Calu3 (cell line): Measurements from ENCODE around the gene ADAMTS17. TPM values are rescaled to one million over a fixed set of nuclear protein-coding genes. Genes with fewer than 3 reads are reported as not detected.

Experiments
- BruUV-seq: library from RNA; stranded (reverse); fragments of 400-500 nt; replicated peaks from 2 replicates; lab custom pipeline; 2021; lab: Mats Ljungman, UMichigan
- CTCF ChIA-PET: fragments of 300-600 bp; sonication (Branson Sonifier 250); formaldehyde crosslinking; loops from one replicate; lab custom pipeline; 2022; ENCODE audit warnings: antibody characterized with exemption; lab: Charles Lee
- DNase-seq: peaks from one replicate; pipeline ENCODE4 v3.0.0; 2022
- H3K27ac Mint-ChIP-seq: one replicate; pipeline ENCODE4 v1.8.0; 2022; ENCODE audit warnings: mixed read lengths; ENCODE audit not compliant: unreplicated experiment
- H3K27me3 Mint-ChIP-seq: one replicate; pipeline ENCODE4 v1.8.0; 2022; ENCODE audit warnings: mixed read lengths; ENCODE audit not compliant: unreplicated experiment
- H3K36me3 Mint-ChIP-seq: one replicate; pipeline ENCODE4 v1.8.0; 2022; ENCODE audit warnings: mild to moderate bottlenecking, moderate library complexity, mixed read lengths; ENCODE audit not compliant: insufficient read depth, unreplicated experiment
- H3K4me1 Mint-ChIP-seq: one replicate; pipeline ENCODE4 v1.8.0; 2022; ENCODE audit warnings: mild to moderate bottlenecking, low read depth, mixed read lengths; ENCODE audit not compliant: unreplicated experiment
- H3K4me3 Mint-ChIP-seq: one replicate; pipeline ENCODE4 v1.8.0; 2022; ENCODE audit warnings: mild to moderate bottlenecking, low read depth, moderate library complexity, mixed read lengths; ENCODE audit not compliant: unreplicated experiment
- H3K9me3 Mint-ChIP-seq: one replicate; pipeline ENCODE4 v1.8.0; 2022; ENCODE audit warnings: low read depth, mixed read lengths; ENCODE audit not compliant: unreplicated experiment
- CTCF ChIP-seq: fragments of 200-600 bp; IDR thresholded peaks from one replicate; pipeline ENCODE4 v1.8.0; 2022; ENCODE audit warnings: antibody characterized with exemption; ENCODE audit not compliant: unreplicated experiment
- intact Hi-C: fragments of 100-400 bp; cut with micrococcal nuclease; formaldehyde crosslinking; loops from one replicate; pipeline ENCODE4 v1.10.0; 2022; ENCODE audit not compliant: unreplicated experiment
- total RNA-seq: library from RNA; stranded (reverse); gene quantifications from 2 replicates; pipeline ENCODE4 v1.2.3, GENCODE V29; 2022

ADAMTS17 gene
- total RNA-seq, 1 experiment from 2014 or later: 3.5 TPM

- H3K27me3 Mint-ChIP-seq: no peaks in the 10 kb centered on the region
- CTCF ChIA-PET: no interaction called here
- H3K9me3 Mint-ChIP-seq: peaks cover 18% of the 10 kb centered on the region
- no peak for DNase-seq
- no TSS peak for BruUV-seq
- no peaks in the 10 kb centered on the region for H3K4me1 Mint-ChIP-seq
- intact Hi-C loops: no loop called here
- no peak overlapping the region for H3K27ac Mint-ChIP-seq
- no peak overlapping the region for H3K4me3 Mint-ChIP-seq
- TF ChIP-seq CTCF: no peak
- H3K36me3 Mint-ChIP-seq: no peaks in the 10 kb centered on the region
Measured at GRCh38 chr15:100279849-100280248, 61.9 kb downstream of the ADAMTS17 start.

GRCh38 chr15:100279446-100279845, 62.3 kb downstream of the ADAMTS17 start:
- no peaks in the 10 kb centered on the region for H3K36me3 Mint-ChIP-seq

GRCh38 chr15:100278596-100279380, 63.0 kb downstream of the ADAMTS17 start:
- intact Hi-C loops: no loop called here
- BruUV-seq: no TSS peak
- no peak overlapping the region for H3K4me3 Mint-ChIP-seq
- H3K27me3 Mint-ChIP-seq: no peaks in the 10 kb centered on the region
- peaks cover 25% of the 10 kb centered on the region for H3K9me3 Mint-ChIP-seq
- DNase-seq: no peak
- no peaks in the 10 kb centered on the region for H3K36me3 Mint-ChIP-seq
- no peaks in the 10 kb centered on the region for H3K4me1 Mint-ChIP-seq
- CTCF ChIA-PET: no interaction called here
- no peak for TF ChIP-seq CTCF
- H3K27ac Mint-ChIP-seq: no peak overlapping the region

More at GRCh38 chr15:100279446-100279845, 62.3 kb downstream of the ADAMTS17 start:
- intact Hi-C loops: no loop called here
- TF ChIP-seq CTCF: no peak
- CTCF ChIA-PET: no interaction called here
- no peak overlapping the region for H3K27ac Mint-ChIP-seq
- H3K27me3 Mint-ChIP-seq: no peaks in the 10 kb centered on the region
- peaks cover 18% of the 10 kb centered on the region for H3K9me3 Mint-ChIP-seq
- BruUV-seq: no TSS peak
- H3K4me1 Mint-ChIP-seq: no peaks in the 10 kb centered on the region
- no peak for DNase-seq
- no peak overlapping the region for H3K4me3 Mint-ChIP-seq

GRCh38 chr15:100277087-100277855, 64.5 kb downstream of the ADAMTS17 start:
- DNase-seq: no peak
- no TSS peak for BruUV-seq
- intact Hi-C loops: no loop called here
- H3K9me3 Mint-ChIP-seq: peaks cover 31% of the 10 kb centered on the region
- H3K27ac Mint-ChIP-seq: no peak overlapping the region
- H3K36me3 Mint-ChIP-seq: no peaks in the 10 kb centered on the region
- CTCF ChIA-PET: no interaction called here
- H3K4me3 Mint-ChIP-seq: no peak overlapping the region
- H3K27me3 Mint-ChIP-seq: no peaks in the 10 kb centered on the region
- TF ChIP-seq CTCF: no peak
- no peaks in the 10 kb centered on the region for H3K4me1 Mint-ChIP-seq
